ENCODE results near the gene ANKRD44.

DNA sequence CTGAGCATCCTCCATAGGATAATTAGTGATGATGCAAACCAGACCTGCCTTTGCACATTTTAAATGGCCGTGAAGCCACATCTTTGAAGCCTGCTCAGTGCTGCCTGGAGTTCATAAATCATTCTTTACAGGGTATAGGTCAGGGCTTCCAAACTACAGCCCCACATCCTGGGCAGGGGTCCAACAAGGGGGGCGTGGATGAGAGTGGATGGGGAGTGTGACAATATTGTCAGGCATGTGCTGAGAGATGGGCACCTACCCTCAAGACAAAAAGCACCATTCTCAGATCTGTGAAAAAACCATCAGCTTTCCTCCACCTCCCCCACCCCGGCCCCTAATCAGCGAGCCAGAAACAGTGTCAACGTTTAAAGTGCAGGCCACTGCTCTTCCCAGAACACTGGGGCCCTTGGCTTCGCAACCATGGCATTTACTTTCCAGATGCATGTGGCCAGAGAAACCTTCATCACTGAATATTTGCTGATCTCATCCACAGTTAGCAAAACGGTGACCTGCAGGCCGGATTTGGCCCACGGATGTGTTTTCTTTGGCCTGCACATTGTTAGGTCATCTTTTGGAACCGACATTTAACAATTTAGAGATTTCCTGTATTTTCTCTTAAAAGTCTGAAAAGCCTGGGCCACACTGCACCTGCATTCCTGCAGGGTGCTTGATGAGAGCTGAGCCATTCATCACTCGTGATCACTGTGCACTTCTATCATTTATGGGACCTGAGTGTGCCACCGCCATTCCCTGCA lies 130.7 kb downstream of the ANKRD44 start:
- TF ChIP-seq POLR2AphosphoS5 (IDR thresholded peaks at IDR 0.05; ENCODE audit: low read depth, low read length) (no peak), TAF1 (IDR thresholded peaks at IDR 0.05; ENCODE audit: borderline replicate concordance, insufficient read depth, low read length) (no peak), SIN3A (IDR thresholded peaks at IDR 0.05; ENCODE audit: borderline replicate concordance, insufficient read depth, low read length) (no peak), FOXP2 (optimal IDR thresholded peaks at IDR 0.05; ENCODE audit: borderline replicate concordance, extremely low read depth, extremely low read length, insufficient read depth) (no peak)

Measured in PFSK-1 (cell line).